ENCODE results near the gene OSBPL2.

- no peak for TF ChIP-seq CTCF (conservative IDR thresholded peaks at IDR 0.05 in 1 of 2, IDR thresholded peaks at IDR 0.05 in 1 of 2; ENCODE audit: low read depth in 1 of 2, low read length in 2 of 2)
- no peak for TF ChIP-seq EZH2 (IDR thresholded peaks at IDR 0.05; ENCODE audit: low read length, missing control alignments)
These were observed 72.4 kb downstream of the OSBPL2 start for GRCh38 chr20:62310757-62311121.
